A172 (cell line): ENCODE results near the gene CTAGE1. TPM values are rescaled to one million over a fixed set of nuclear protein-coding genes. Genes with fewer than 3 reads are reported as not detected.

Experiments
- DNase-seq: peaks from one replicate; pipeline ENCODE4 v3.0.0-alpha.2; 2015; ENCODE audit warnings: low spot score
- total RNA-seq: library from RNA; depleted of rRNA; stranded (reverse); fragments of >200 nt; shearing (Covaris generic); gene quantifications from 2 replicates; pipeline ENCODE4 v1.2.3, GENCODE V29; 2014; rRNA removed

The CTAGE1 gene
- total RNA-seq, 1 experiment from 2014 or later: not detected

- peak; percentile 90 for DNase-seq
These were observed 26.0 kb downstream of the CTAGE1 start for GRCh38 chr18:22391407-22392345.

DNA sequence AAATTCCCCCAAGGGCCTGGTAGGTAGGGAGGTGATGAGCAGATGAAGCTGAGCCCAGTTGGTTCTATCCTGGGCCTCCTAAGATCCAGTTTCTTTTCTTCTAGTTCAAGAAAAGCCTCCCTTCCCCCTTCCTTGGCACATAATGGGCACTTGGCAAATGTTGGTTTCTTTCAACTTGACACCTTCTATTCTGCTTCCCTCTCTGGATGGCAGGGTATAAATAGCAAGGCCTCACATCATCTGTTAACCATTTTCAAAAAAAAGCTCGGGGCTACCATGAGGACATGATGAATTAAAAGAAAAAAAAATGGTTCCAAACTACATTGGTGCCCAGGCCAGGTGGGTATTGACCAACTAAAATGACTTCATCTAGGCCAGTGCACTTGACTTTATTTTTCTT is 29.9 kb downstream of the CTAGE1 start:
- DNase-seq: no peak

DNA sequence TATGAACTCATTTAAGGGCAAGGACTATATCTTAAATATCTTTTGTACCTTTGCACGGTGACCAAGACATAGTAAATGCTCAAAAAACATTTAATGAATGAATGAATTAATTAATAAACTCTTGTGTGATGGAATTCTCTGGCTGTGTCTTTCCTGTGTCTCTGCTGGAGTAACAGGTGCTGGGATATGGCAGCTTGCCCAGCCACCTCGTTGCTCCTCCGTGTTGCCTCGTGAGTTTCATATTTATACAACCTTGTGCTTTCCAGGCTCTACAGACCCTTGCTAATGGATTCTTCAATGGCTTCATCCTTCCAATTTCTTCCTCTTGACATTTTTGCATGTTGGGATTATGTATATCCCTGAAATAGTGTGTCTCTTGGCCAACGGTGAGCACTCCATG is 30.4 kb downstream of the CTAGE1 start:
- DNase-seq: no peak

DNA sequence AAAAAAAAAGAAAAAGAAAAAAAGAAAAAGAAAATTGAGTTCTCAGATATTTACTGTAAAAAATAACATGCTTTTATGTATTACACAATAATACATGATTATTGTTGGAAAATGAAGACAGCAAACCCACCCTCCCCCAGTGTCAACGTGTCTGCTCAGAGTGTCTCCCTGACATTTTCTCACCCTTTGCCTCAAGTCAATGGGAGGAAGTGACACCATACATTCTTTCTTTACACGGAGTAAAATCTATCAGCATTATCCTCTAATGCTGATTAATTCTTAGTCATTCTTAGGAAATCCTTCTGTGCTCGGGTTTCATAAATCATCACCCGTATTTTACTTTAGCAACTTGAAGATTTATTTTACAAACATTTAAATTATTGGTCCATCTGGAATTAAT is 32.0 kb downstream of the CTAGE1 start:
- peak; percentile 75 for DNase-seq

DNA sequence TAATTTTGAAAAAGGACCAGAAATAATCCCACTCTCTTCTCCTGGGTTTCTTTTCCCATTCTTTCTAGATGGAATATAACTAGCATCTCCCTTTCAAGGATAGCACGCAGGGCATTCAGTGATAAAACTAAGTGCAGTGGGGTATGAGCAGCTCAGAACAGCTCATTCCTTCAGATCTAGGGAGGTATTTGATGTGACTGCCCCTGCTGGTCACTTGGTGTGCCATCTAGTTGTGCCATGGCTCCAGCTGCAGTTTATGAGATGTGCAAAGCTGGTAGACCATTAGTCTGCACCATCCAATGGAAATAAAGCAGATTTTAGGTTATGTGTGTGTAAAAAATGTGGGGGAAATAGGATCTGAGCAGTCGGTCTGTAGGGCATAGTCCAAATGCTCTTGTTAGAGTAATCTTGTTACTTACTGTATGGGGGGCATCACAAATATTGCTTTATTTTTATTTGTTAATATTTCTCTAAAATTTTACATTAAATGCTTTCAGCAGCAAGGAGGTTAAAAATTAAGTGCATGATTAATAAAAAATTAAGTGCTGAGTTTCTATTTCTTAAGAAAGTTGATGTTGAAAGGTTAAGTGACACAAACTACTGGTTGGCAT is 38.9 kb downstream of the CTAGE1 start:
- DNase-seq: peak; percentile 58

GRCh38 chr18:22377769-22378168 is 39.9 kb downstream of the CTAGE1 start:
- DNase-seq: no peak

- no peak for DNase-seq
These were observed 47.3 kb downstream of the CTAGE1 start for GRCh38 chr18:22370414-22370813.

DNA sequence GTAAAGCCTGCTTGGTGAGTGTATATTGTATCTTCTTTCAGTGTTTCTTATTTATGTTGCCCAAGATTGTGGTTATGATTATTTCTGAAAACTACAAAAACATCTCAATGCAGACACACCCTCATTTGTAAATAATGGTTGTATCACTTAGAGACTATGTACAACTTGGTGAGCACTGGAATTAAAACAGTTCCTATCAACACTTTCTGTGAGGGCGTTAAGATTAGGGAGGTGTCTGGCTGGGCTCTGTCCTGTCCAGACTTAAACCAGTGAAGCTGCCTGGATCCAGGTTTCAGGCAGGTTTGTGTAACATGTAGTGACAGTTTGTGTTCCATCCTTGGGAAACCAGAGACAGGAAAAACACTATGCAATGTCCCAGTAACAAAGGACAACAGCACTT is 49.7 kb downstream of the CTAGE1 start:
- DNase-seq: no peak

- no peak for DNase-seq
These were observed 50.4 kb downstream of the CTAGE1 start for GRCh38 chr18:22367303-22367702.

DNA sequence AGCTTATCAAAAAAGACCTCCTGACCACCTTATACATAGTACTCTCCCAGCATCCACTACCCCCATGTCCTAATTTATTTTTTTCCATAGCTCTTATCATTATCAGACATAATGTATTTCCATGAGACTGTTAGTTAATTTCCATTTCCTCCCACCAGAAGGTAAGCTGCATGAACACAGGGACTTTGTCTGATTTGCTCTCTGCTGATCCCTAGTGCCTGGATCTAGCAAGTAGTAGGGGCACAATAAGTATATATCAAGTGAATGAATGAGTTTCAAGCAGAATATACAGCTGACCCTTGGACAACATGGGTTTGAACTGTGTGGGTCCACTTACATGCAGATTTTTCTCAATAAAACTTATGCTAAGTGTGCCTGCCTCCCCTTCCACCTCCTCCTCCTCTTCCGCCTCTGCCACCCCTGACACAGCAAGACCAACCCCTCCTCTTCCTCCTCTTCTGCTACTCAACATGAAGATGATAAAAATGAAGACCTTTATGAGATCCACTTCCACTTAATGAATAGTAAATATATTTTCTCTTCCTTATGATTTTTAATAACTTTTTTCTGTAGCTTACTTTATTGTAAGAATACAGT is 53.8 kb downstream of the CTAGE1 start:
- DNase-seq: no peak

Other genes with a start within 250 kb of the CTAGE1 start
- 3.9 and 4.3 TPM in 2 replicates for gene GATA6, start 248.3 kb downstream of the CTAGE1 start, total RNA-seq